H54 (cell line): ENCODE data around the gene GPR132.
"Not testable (repeated sequence)": the region's sequence is repeated elsewhere in the genome, so short reads cannot be mapped to it uniquely, and the experiment has no call there.

Experiments used
- DNase-seq: peaks from one replicate; pipeline ENCODE4 v3.0.0; 2011; ENCODE audit warnings: low spot score, mixed read lengths; ENCODE audit not compliant: insufficient read length
- FAIRE-seq: peaks from 3 replicates; lab custom pipeline; 2011; peaks lifted over from hg19 to GRCh38; lab: Jason Lieb, UNC
- POLR2A ChIP-seq: IDR thresholded peaks from 2 replicates; pipeline ENCODE4 v1.6.1; 2011; ENCODE audit warnings: low read depth, mild to moderate bottlenecking, low read length

The GPR132 gene

GRCh38 chr14:105042813-105043212 lies 22.4 kb downstream of the GPR132 start:
- no peak for FAIRE-seq
- no peak for DNase-seq
- no peak for TF ChIP-seq POLR2A

GRCh38 chr14:105041841-105042765 lies 23.1 kb downstream of the GPR132 start:
- TF ChIP-seq POLR2A, result no peak
- DNase-seq, result no peak
- no peak for FAIRE-seq

GRCh38 chr14:105039458-105040205 lies 25.6 kb downstream of the GPR132 start:
- no peak for DNase-seq
- no peak for TF ChIP-seq POLR2A
- no peak for FAIRE-seq

- FAIRE-seq, DNase-seq: not testable (repeated sequence)
These were observed 29.6 kb downstream of the GPR132 start for GRCh38 chr14:105035616-105036015.

GRCh38 chr14:105034315-105035039 lies 30.8 kb downstream of the GPR132 start:
- FAIRE-seq (no peak), DNase-seq (no peak)
- no peak for TF ChIP-seq POLR2A

- not testable (repeated sequence) for DNase-seq, FAIRE-seq
These were observed 31.8 kb downstream of the GPR132 start for GRCh38 chr14:105033412-105033900.

GRCh38 chr14:105032451-105032901 lies 32.8 kb downstream of the GPR132 start:
- not testable (repeated sequence) for FAIRE-seq, DNase-seq

- no peak for FAIRE-seq
- no peak for DNase-seq
- no peak for TF ChIP-seq POLR2A
These were observed 34.3 kb downstream of the GPR132 start for GRCh38 chr14:105030836-105031396.

- no peak for TF ChIP-seq POLR2A
- DNase-seq (no peak), FAIRE-seq (no peak)
These were observed 35.0 kb downstream of the GPR132 start for GRCh38 chr14:105030194-105030593.

- FAIRE-seq (no peak), DNase-seq (no peak)
- TF ChIP-seq POLR2A, result no peak
These were observed 35.8 kb downstream of the GPR132 start for GRCh38 chr14:105029402-105029801.

- FAIRE-seq, result peak; percentile 94
- DNase-seq, result peak; percentile 71
- no peak for TF ChIP-seq POLR2A
These were observed 36.8 kb downstream of the GPR132 start for GRCh38 chr14:105028251-105028927.

GRCh38 chr14:105027718-105028117 lies 37.5 kb downstream of the GPR132 start:
- FAIRE-seq, DNase-seq: not testable (repeated sequence)

- DNase-seq, result peak; percentile 58
- no peak for TF ChIP-seq POLR2A
These were observed 38.2 kb downstream of the GPR132 start for GRCh38 chr14:105026802-105027563.

More at GRCh38 chr14:105026802-105027563, 38.2 kb downstream of the GPR132 start:
- FAIRE-seq, result peak; percentile 72
